Chondrocyte (in vitro differentiated cells): Measurements from ENCODE around the gene EPB41L2. TPM values are rescaled to one million over a fixed set of nuclear protein-coding genes. Genes with fewer than 3 reads are reported as not detected.
"Not testable (repeated sequence)": the region's sequence is repeated elsewhere in the genome, so short reads cannot be mapped to it uniquely, and the experiment has no call there.

Source experiments
- DNase-seq: peaks from one replicate; pipeline ENCODE4 v3.0.0; 2021; ENCODE audit warnings: mixed read lengths, low spot score
- H3K27ac Mint-ChIP-seq: one replicate; pipeline ENCODE4 v1.8.0; 2021; ENCODE audit warnings: mild to moderate bottlenecking, moderate library complexity, mixed read lengths; ENCODE audit not compliant: unreplicated experiment
- H3K27me3 Mint-ChIP-seq: 2 replicates; pipeline ENCODE4 v1.8.0; 2021; ENCODE audit warnings: low read depth, mixed read lengths
- H3K36me3 Mint-ChIP-seq: 2 replicates; pipeline ENCODE4 v1.8.0; 2021; ENCODE audit warnings: low read depth, mixed read lengths
- H3K4me1 Mint-ChIP-seq: 2 replicates; pipeline ENCODE4 v1.8.0; 2021; ENCODE audit warnings: low read depth, mild to moderate bottlenecking, mixed read lengths
- H3K4me3 Mint-ChIP-seq: one replicate; pipeline ENCODE4 v1.8.0; 2021; ENCODE audit warnings: mild to moderate bottlenecking, moderate library complexity, mixed read lengths; ENCODE audit not compliant: unreplicated experiment
- H3K9me3 Mint-ChIP-seq: 2 replicates; pipeline ENCODE4 v1.8.0; 2021; ENCODE audit warnings: low read depth, mixed read lengths
- CTCF ChIP-seq: fragments of 200-600 bp; sonication (generic); IDR thresholded peaks from 2 replicates; pipeline ENCODE4 v1.5.0; 2021; ENCODE audit warnings: antibody characterized with exemption, mild to moderate bottlenecking, moderate library complexity
- total RNA-seq: library from RNA; stranded (reverse); gene quantifications from 3 replicates; pipeline ENCODE4 v1.2.1, GENCODE V29; 2021

Gene EPB41L2
- total RNA-seq, 1 donor from 2014 or later: 65.8 TPM

- Mint-ChIP-seq H3K27ac (no peak overlapping the region), H3K9me3 (peaks cover 9% of the 10 kb centered on the region), H3K27me3 (no peaks in the 10 kb centered on the region), H3K4me3 (no peak overlapping the region), H3K4me1 (peaks cover 47% of the 10 kb centered on the region), H3K36me3 (no peaks in the 10 kb centered on the region)
- no peak for TF ChIP-seq CTCF
- DNase-seq: no peak
These were observed 39.1 kb upstream of the EPB41L2 start for GRCh38 chr6:131101911-131102680.

- Mint-ChIP-seq H3K4me3 (no peak overlapping the region), H3K9me3 (peaks cover 35% of the 10 kb centered on the region), H3K27me3 (no peaks in the 10 kb centered on the region), H3K27ac (no peak overlapping the region), H3K4me1 (peaks cover 10% of the 10 kb centered on the region), H3K36me3 (peaks cover 4% of the 10 kb centered on the region)
- TF ChIP-seq CTCF: no peak
- no peak for DNase-seq
These were observed 33.7 kb upstream of the EPB41L2 start for GRCh38 chr6:131096786-131097185.

GRCh38 chr6:131093334-131093733 lies 30.3 kb upstream of the EPB41L2 start:
- no peak for TF ChIP-seq CTCF
- Mint-ChIP-seq H3K27ac (no peak overlapping the region), H3K9me3 (peaks cover 40% of the 10 kb centered on the region), H3K36me3 (peaks cover 8% of the 10 kb centered on the region), H3K4me1 (no peaks in the 10 kb centered on the region), H3K4me3 (no peak overlapping the region), H3K27me3 (no peaks in the 10 kb centered on the region)
- no peak for DNase-seq

- H3K4me1 Mint-ChIP-seq, H3K4me3 Mint-ChIP-seq, H3K27ac Mint-ChIP-seq, DNase-seq, H3K27me3 Mint-ChIP-seq: not testable (repeated sequence)
- Mint-ChIP-seq H3K9me3 (peaks cover 46% of the 10 kb centered on the region), H3K36me3 (peaks cover 14% of the 10 kb centered on the region)
These were observed 28.9 kb upstream of the EPB41L2 start for GRCh38 chr6:131091944-131092343.

GRCh38 chr6:131090339-131090738 lies 27.3 kb upstream of the EPB41L2 start:
- DNase-seq, H3K4me1 Mint-ChIP-seq, H3K27me3 Mint-ChIP-seq, H3K27ac Mint-ChIP-seq, H3K4me3 Mint-ChIP-seq: not testable (repeated sequence)
- H3K9me3 Mint-ChIP-seq: peaks cover 46% of the 10 kb centered on the region
- peaks cover 24% of the 10 kb centered on the region for H3K36me3 Mint-ChIP-seq

GRCh38 chr6:131084982-131085381 lies 21.9 kb upstream of the EPB41L2 start:
- H3K4me1 Mint-ChIP-seq: no peaks in the 10 kb centered on the region
- peaks cover 18% of the 10 kb centered on the region for H3K36me3 Mint-ChIP-seq
- H3K27ac Mint-ChIP-seq: no peak overlapping the region
- H3K4me3 Mint-ChIP-seq: no peak overlapping the region
- DNase-seq: no peak
- peaks cover 28% of the 10 kb centered on the region for H3K9me3 Mint-ChIP-seq
- no peaks in the 10 kb centered on the region for H3K27me3 Mint-ChIP-seq
- TF ChIP-seq CTCF: peak; percentile 16
